HepG2 (cell line): Measurements from ENCODE around the gene MAPK13. TPM values are rescaled to one million over a fixed set of nuclear protein-coding genes. Genes with fewer than 3 reads are reported as not detected.
A peak's percentile ranks its signal among the peaks of the same experiment; 100 is the strongest.

ENCODE experiments used
- ATF4 ChIP-seq, 2 experiments: fragments of 450-650 bp in 1 of 2; sonication (generic) in 1 of 2; formaldehyde crosslinking; IDR thresholded peaks; 2 replicates each; pipeline versions ENCODE4 v1.5.0 to v1.8.0; 2020 to 2022; ENCODE audit warnings: mild to moderate bottlenecking in 1 of 2, missing genetic modification reagents in 1 of 2
- DNMT3B ChIP-seq: conservative IDR thresholded peaks from 2 replicates; pipeline ENCODE4 v1.6.1; 2016; ENCODE audit warnings: missing biosample characterization, control low read depth
- DZIP1 ChIP-seq: sonication (generic); formaldehyde crosslinking; IDR thresholded peaks from 2 replicates; pipeline ENCODE4 v1.5.0; 2020; ENCODE audit warnings: mild to moderate bottlenecking, missing genetic modification reagents
- FLYWCH1 ChIP-seq: sonication (generic); formaldehyde crosslinking; IDR thresholded peaks from 2 replicates; pipeline ENCODE4 v1.8.1; 2023; ENCODE audit warnings: mild to moderate bottlenecking, missing genetic modification reagents
- HINFP ChIP-seq: sonication (generic); formaldehyde crosslinking; IDR thresholded peaks from 2 replicates; pipeline ENCODE4 v1.4.0; 2020; ENCODE audit warnings: low read depth, mild to moderate bottlenecking, missing genetic modification reagents
- NCOR1 ChIP-seq: fragments of 200-600 bp; sonication (generic); IDR thresholded peaks from 2 replicates; pipeline ENCODE4 v1.7.0; 2017; ENCODE audit warnings: antibody characterized with exemption, low read length, borderline replicate concordance
- NKX3-1 ChIP-seq: sonication (generic); formaldehyde crosslinking; IDR thresholded peaks from 2 replicates; pipeline ENCODE4 v1.5.0; 2020; ENCODE audit warnings: missing genetic modification reagents
- POLR2A ChIP-seq, 2 experiments: IDR thresholded peaks; 2 replicates each; pipeline ENCODE4 v1.6.1; 2011; ENCODE audit warnings: low read depth in 2 of 2, low read length in 2 of 2, mild to moderate bottlenecking in 1 of 2, moderate library complexity in 1 of 2; ENCODE audit not compliant: insufficient read depth in 1 of 2
- RBM22 ChIP-seq: fragments of 200-400 bp; formaldehyde crosslinking; optimal IDR thresholded peaks from 2 replicates; pipeline ENCODE3; 2017; ENCODE audit warnings: mild to moderate bottlenecking, low read length, moderate library complexity
- REST ChIP-seq, 2 experiments: IDR thresholded peaks; 2 replicates each; pipeline ENCODE4 v1.6.1; 2011 to 2012; ENCODE audit warnings: low read length in 2 of 2, borderline replicate concordance in 1 of 2, low read depth in 1 of 2, mild to moderate bottlenecking in 1 of 2, moderate library complexity in 1 of 2
- TCF7 ChIP-seq: sonication (generic); IDR thresholded peaks from 2 replicates; pipeline ENCODE4 v1.6.1; 2016; ENCODE audit warnings: antibody characterized with exemption, low read depth
- ZBTB3 ChIP-seq: sonication (generic); formaldehyde crosslinking; IDR thresholded peaks from 2 replicates; pipeline ENCODE4 v1.4.0; 2020; ENCODE audit warnings: low read depth, mild to moderate bottlenecking, moderate library complexity, missing genetic modification reagents, borderline replicate concordance
- ZNF275 ChIP-seq: sonication (generic); formaldehyde crosslinking; IDR thresholded peaks from 2 replicates; pipeline ENCODE4 v1.8.0; 2022; ENCODE audit warnings: missing genetic modification reagents, mild to moderate bottlenecking, inconsistent platforms, borderline replicate concordance
- ZNF30 ChIP-seq: sonication (generic); formaldehyde crosslinking; IDR thresholded peaks from 2 replicates; pipeline ENCODE4 v1.5.0; 2020; ENCODE audit warnings: mild to moderate bottlenecking, missing genetic modification reagents
- ZNF367 ChIP-seq: sonication (generic); formaldehyde crosslinking; IDR thresholded peaks from 2 replicates; pipeline ENCODE4 v1.4.0; 2020; ENCODE audit warnings: missing genetic modification reagents, borderline replicate concordance
- ZNF546 ChIP-seq: sonication (generic); formaldehyde crosslinking; conservative IDR thresholded peaks from 2 replicates; pipeline ENCODE4 v1.8.1; 2023; ENCODE audit warnings: mild to moderate bottlenecking, missing genetic modification reagents
- ZNF614 ChIP-seq: IDR thresholded peaks from 2 replicates; pipeline ENCODE4 v1.6.1; 2018; ENCODE audit warnings: missing biosample characterization, missing genetic modification reagents, inconsistent platforms, borderline replicate concordance
- ZNF83 ChIP-seq: sonication (generic); formaldehyde crosslinking; IDR thresholded peaks from 2 replicates; pipeline ENCODE4 v1.4.0; 2020; ENCODE audit warnings: missing genetic modification reagents, mild to moderate bottlenecking, borderline replicate concordance
- ZSCAN30 ChIP-seq: sonication (generic); formaldehyde crosslinking; IDR thresholded peaks from 2 replicates; pipeline ENCODE4 v1.5.0; 2020; ENCODE audit warnings: mild to moderate bottlenecking, missing genetic modification reagents
- polyA plus RNA-seq, 8 experiments: library from polyadenylated mRNA; depleted of rRNA in 3 of 8; stranded (reverse) in 7 of 8; unstranded in 1 of 8; fragments of >200 nt; fragmentation: Illumina TruSeq in 4 of 8; extraction: Trizol in 4 of 8; gene quantifications; 2 replicates each; pipeline versions ENCODE4 v1.2.1 to v1.2.3, GENCODE V29; 2011 to 2016; ENCODE audit warnings: low read depth in 4 of 8, missing spikeins in 1 of 8, mixed read lengths in 1 of 8; ENCODE audit not compliant: insufficient read depth in 1 of 8
- total RNA-seq, 5 experiments: library from RNA; depleted of rRNA; stranded (reverse); fragments of >200 nt; fragmentation: Illumina TruSeq; extraction: Trizol; gene quantifications; 2 replicates each; pipeline ENCODE4 v1.2.3, GENCODE V29; 2016; ENCODE audit warnings: low read depth in 1 of 5

MAPK13 gene
- total and polyA plus RNA-seq, 2 of the 13 experiments (the other 11 are each of a cell fraction or from before 2014, with no cell fraction given) = 12.7 to 43.4 TPM

- TF ChIP-seq REST (IDR thresholded peaks at IDR 0.05; ENCODE audit: borderline replicate concordance in 1 of 2, low read depth in 1 of 2, low read length in 2 of 2) = no peak
- TF ChIP-seq ZSCAN30 (CRISPR knock-in tag) = no peak
- TF ChIP-seq NCOR1 = no peak
- TF ChIP-seq ATF4 (CRISPR knock-in tag; IDR thresholded peaks at IDR 0.05) = no peak
- TF ChIP-seq ZNF30 = no peak
- no peak for TF ChIP-seq TCF7
- 0 out of 2 replicates have a peak, but pooled peaks have one; percentile 46 for TF ChIP-seq ZNF614 (CRISPR knock-in tag)
- no peak for TF ChIP-seq NKX3-1
- TF ChIP-seq FLYWCH1 (CRISPR knock-in tag) = no peak
- TF ChIP-seq HINFP = peak; percentile 46
- peak; percentile 81 for TF ChIP-seq RBM22
- TF ChIP-seq ZBTB3 (CRISPR knock-in tag) = no peak
- no peak for TF ChIP-seq DNMT3B (CRISPR knock-in tag)
- TF ChIP-seq ZNF83 (CRISPR knock-in tag) = no peak
- no peak for TF ChIP-seq ZNF275 (CRISPR knock-in tag)
- TF ChIP-seq ZNF367 = no peak
- TF ChIP-seq ZNF546 = no peak
- TF ChIP-seq DZIP1 (CRISPR knock-in tag) = no peak
- no peak for TF ChIP-seq POLR2A (IDR thresholded peaks at IDR 0.05; ENCODE audit: insufficient read depth in 1 of 2, low read depth in 2 of 2, low read length in 2 of 2)
Observed at GRCh38 chr6:36094753-36095496, 35.4 kb upstream of the MAPK13 start (continued).
